BLaER1 treated with 17β-estradiol and CSF1 and Interleukin-3, amounts not matched to agents 10 nM and 100 nM (cell line): ENCODE results near the gene ZNF511.
A peak's percentile ranks its signal among the peaks of the same experiment; 100 is the strongest.

Source experiments
- H3K27ac ChIP-seq, 11 experiments: shearing (Covaris generic); formaldehyde crosslinking; 2 replicates each; pipeline ENCODE4 v1.8.1; 2022
- H3K27me3 ChIP-seq, 11 experiments: shearing (Covaris generic); formaldehyde crosslinking; 2 replicates each; pipeline ENCODE4 v1.8.1; 2022
- H3K36me3 ChIP-seq, 11 experiments: shearing (Covaris generic); formaldehyde crosslinking; 2 replicates each; pipeline ENCODE4 v1.8.1; 2022
- H3K4me1 ChIP-seq, 10 experiments: shearing (Covaris generic); formaldehyde crosslinking; 2 replicates each; pipeline ENCODE4 v1.8.1; 2022
- H3K4me2 ChIP-seq, 11 experiments: shearing (Covaris generic); formaldehyde crosslinking; 2 replicates each; pipeline ENCODE4 v1.8.1; 2022
- H3K4me3 ChIP-seq, 10 experiments: shearing (Covaris generic); formaldehyde crosslinking; 2 replicates each; pipeline ENCODE4 v1.8.1; 2022
- H3K9ac ChIP-seq, 11 experiments: shearing (Covaris generic); formaldehyde crosslinking; 2 replicates each; pipeline ENCODE4 v1.8.1; 2022
- H3K9me3 ChIP-seq, 11 experiments: shearing (Covaris generic); formaldehyde crosslinking; replicated peaks in 1 of 11; 2 replicates each; pipeline ENCODE4 v1.8.1; 2022
- H4K20me1 ChIP-seq, 11 experiments: shearing (Covaris generic); formaldehyde crosslinking; 2 replicates each; pipeline ENCODE4 v1.8.1; 2022
- Cebpa-rat ChIP-seq, 11 experiments: shearing (Covaris generic); IDR thresholded peaks; 2 replicates each; pipeline ENCODE4 v1.8.1; 2022

ZNF511 gene

GRCh38 chr10:133277277-133277992 is 31.3 kb upstream of the ZNF511 start:
- TF ChIP-seq Cebpa-rat (IDR thresholded peaks at IDR 0.05), result no peak
- Histone ChIP-seq H3K27ac (peak overlapping the region in 8 of 11 experiments; percentile 45 to 79 (median 71); a peak in 16 of 22 replicates), H3K4me3 (peak overlapping the region in 3 of 10 experiments; percentile 62 to 72 (median 64); a peak in 5 of 20 replicates)

GRCh38 chr10:133277993-133278576 is 30.6 kb upstream of the ZNF511 start:
- H3K4me1 ChIP-seq, result peaks cover 54 to 77% (median 68%) of the 10 kb centered on the region in 10 experiments
- H3K4me2 ChIP-seq, result peak overlapping the region; percentile 87 to 100 (median 98)
- H3K27me3 ChIP-seq, result peaks cover 18 to 34% (median 23%) of the 10 kb centered on the region in 11 experiments
- H3K27ac ChIP-seq, result peak overlapping the region in 10 of 11 experiments; percentile 2 to 79 (median 68); a peak in 17 of 22 replicates
- peak overlapping the region in 5 of 10 experiments; percentile 13 to 54 (median 33); a peak in 9 of 20 replicates for H3K4me3 ChIP-seq
- no peak; a peak in 1 of 22 replicates for TF ChIP-seq Cebpa-rat (IDR thresholded peaks at IDR 0.05)
- peak overlapping the region; percentile 31 to 74 (median 59); a peak in 16 of 22 replicates for H3K9ac ChIP-seq
- no peaks in the 10 kb centered on the region for H3K9me3 ChIP-seq
- H4K20me1 ChIP-seq, result peaks cover 4 to 87% (median 39%) of the 10 kb centered on the region in 11 experiments; a peak in 19 of 22 replicates
- H3K36me3 ChIP-seq, result peaks cover 27 to 50% (median 41%) of the 10 kb centered on the region in 11 experiments

More at GRCh38 chr10:133277277-133277992, 31.3 kb upstream of the ZNF511 start:
- Histone ChIP-seq H3K36me3 (peaks cover 20 to 49% (median 35%) of the 10 kb centered on the region in 11 experiments), H3K9ac (peak overlapping the region in 10 of 11 experiments; percentile 31 to 74 (median 61); a peak in 10 of 22 replicates), H3K4me2 (peak overlapping the region; percentile 87 to 100 (median 98)), H4K20me1 (peaks cover 4 to 85% (median 39%) of the 10 kb centered on the region in 11 experiments; a peak in 19 of 22 replicates), H3K27me3 (peaks cover 18 to 34% (median 23%) of the 10 kb centered on the region in 11 experiments), H3K4me1 (peaks cover 54 to 78% (median 68%) of the 10 kb centered on the region in 10 experiments), H3K9me3 (no peaks in the 10 kb centered on the region)

GRCh38 chr10:133278577-133279265 is 30.0 kb upstream of the ZNF511 start:
- Histone ChIP-seq H3K9me3 (no peaks in the 10 kb centered on the region), H3K9ac (peak overlapping the region; percentile 31 to 70 (median 59); a peak in 17 of 22 replicates), H4K20me1 (peaks cover 4 to 87% (median 39%) of the 10 kb centered on the region in 11 experiments; a peak in 19 of 22 replicates), H3K27ac (peak overlapping the region in 10 of 11 experiments; percentile 2 to 79 (median 68); a peak in 19 of 22 replicates), H3K4me1 (peaks cover 54 to 73% (median 66%) of the 10 kb centered on the region in 10 experiments), H3K4me2 (peak overlapping the region; percentile 87 to 100 (median 98)), H3K36me3 (peaks cover 33 to 50% (median 47%) of the 10 kb centered on the region in 11 experiments), H3K4me3 (peak overlapping the region in 5 of 10 experiments; percentile 13 to 54 (median 33); a peak in 9 of 20 replicates), H3K27me3 (peaks cover 18 to 34% (median 23%) of the 10 kb centered on the region in 11 experiments)
- no peak; a peak in 1 of 22 replicates for TF ChIP-seq Cebpa-rat (IDR thresholded peaks at IDR 0.05)

GRCh38 chr10:133279326-133280226 is 29.1 kb upstream of the ZNF511 start:
- H3K27me3 ChIP-seq, result peaks cover 18 to 33% (median 23%) of the 10 kb centered on the region in 11 experiments
- peak overlapping the region; percentile 87 to 100 (median 98); a peak in 18 of 22 replicates for H3K4me2 ChIP-seq
- H3K9me3 ChIP-seq, result no peaks in the 10 kb centered on the region
- peaks cover 42 to 59% (median 55%) of the 10 kb centered on the region in 11 experiments for H3K36me3 ChIP-seq
- no peak for TF ChIP-seq Cebpa-rat (IDR thresholded peaks at IDR 0.05)
- H3K9ac ChIP-seq, result peak overlapping the region; percentile 17 to 70 (median 59); a peak in 12 of 22 replicates
- peak overlapping the region in 8 of 11 experiments; percentile 53 to 79 (median 71); a peak in 16 of 22 replicates for H3K27ac ChIP-seq
- H3K4me1 ChIP-seq, result peaks cover 52 to 67% (median 60%) of the 10 kb centered on the region in 10 experiments
- H4K20me1 ChIP-seq, result peaks cover 4 to 92% (median 40%) of the 10 kb centered on the region in 11 experiments; a peak in 19 of 22 replicates
- peak overlapping the region in 3 of 10 experiments; percentile 23 to 54 (median 49); a peak in 3 of 20 replicates for H3K4me3 ChIP-seq

- TF ChIP-seq Cebpa-rat (IDR thresholded peaks at IDR 0.05), result no peak
- H3K4me1 ChIP-seq, result peaks cover 42 to 58% (median 50%) of the 10 kb centered on the region in 10 experiments
- peak overlapping the region in 7 of 11 experiments; percentile 87 to 100 (median 98); a peak in 12 of 22 replicates for H3K4me2 ChIP-seq
- H4K20me1 ChIP-seq, result peaks cover 4 to 96% (median 45%) of the 10 kb centered on the region in 11 experiments; a peak in 19 of 22 replicates
- peaks cover 12 to 23% (median 19%) of the 10 kb centered on the region in 11 experiments for H3K27me3 ChIP-seq
- H3K9me3 ChIP-seq, result no peaks in the 10 kb centered on the region
- H3K9ac ChIP-seq, result peak overlapping the region in 3 of 11 experiments; percentile 17 to 61 (median 39); a peak in 2 of 22 replicates
- peak overlapping the region in 3 of 11 experiments; percentile 7 to 35 (median 14); a peak in 2 of 22 replicates for H3K27ac ChIP-seq
- H3K36me3 ChIP-seq, result peaks cover 51 to 68% (median 65%) of the 10 kb centered on the region in 11 experiments
- H3K4me3 ChIP-seq, result no peak overlapping the region
These were observed 28.2 kb upstream of the ZNF511 start for GRCh38 chr10:133280391-133281059.

- no peak overlapping the region for H3K27ac ChIP-seq
These were observed 27.6 kb upstream of the ZNF511 start for GRCh38 chr10:133281084-133281483.

More at GRCh38 chr10:133281084-133281483, 27.6 kb upstream of the ZNF511 start:
- H3K9ac ChIP-seq, result no peak overlapping the region
- peaks cover 4 to 98% (median 50%) of the 10 kb centered on the region in 11 experiments; a peak in 19 of 22 replicates for H4K20me1 ChIP-seq
- peaks cover 37 to 52% (median 45%) of the 10 kb centered on the region in 10 experiments for H3K4me1 ChIP-seq
- no peak for TF ChIP-seq Cebpa-rat (IDR thresholded peaks at IDR 0.05)
- no peak overlapping the region for H3K4me3 ChIP-seq
- no peaks in the 10 kb centered on the region for H3K9me3 ChIP-seq
- no peak overlapping the region; a peak in 1 of 22 replicates for H3K4me2 ChIP-seq
- peaks cover 6 to 18% (median 13%) of the 10 kb centered on the region in 11 experiments for H3K27me3 ChIP-seq
- peaks cover 57 to 74% (median 70%) of the 10 kb centered on the region in 11 experiments for H3K36me3 ChIP-seq
